GM21526 (cell line): ENCODE measurements around the gene MATK.

Experiments
- ATAC-seq: cut with Tn5 transposase; IDR thresholded peaks from one replicate; pipeline ENCODE4 v1.9.1; 2021; ENCODE audit warnings: moderate library complexity; ENCODE audit not compliant: unreplicated experiment, low FRiP score

MATK gene

DNA sequence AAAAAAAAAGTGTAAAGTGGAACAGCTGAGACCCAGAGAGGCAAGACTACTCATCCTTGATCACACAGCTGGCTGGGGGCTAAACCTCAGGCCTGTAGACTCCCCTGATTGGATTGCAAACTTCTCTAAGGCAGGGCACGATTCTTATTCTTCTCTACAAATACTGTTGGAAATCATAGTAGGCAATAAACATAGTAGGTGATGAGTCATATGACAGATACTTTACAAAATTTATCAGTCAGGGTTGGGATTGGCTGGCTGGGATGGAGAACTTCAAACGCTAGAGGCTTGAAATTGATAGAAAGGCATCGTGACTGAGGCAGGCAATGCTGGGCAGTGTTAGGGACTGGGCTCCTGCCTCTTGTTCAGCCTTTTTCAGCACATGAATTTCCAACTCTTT is 5.9 kb upstream of the MATK start:
- no peak for ATAC-seq

DNA sequence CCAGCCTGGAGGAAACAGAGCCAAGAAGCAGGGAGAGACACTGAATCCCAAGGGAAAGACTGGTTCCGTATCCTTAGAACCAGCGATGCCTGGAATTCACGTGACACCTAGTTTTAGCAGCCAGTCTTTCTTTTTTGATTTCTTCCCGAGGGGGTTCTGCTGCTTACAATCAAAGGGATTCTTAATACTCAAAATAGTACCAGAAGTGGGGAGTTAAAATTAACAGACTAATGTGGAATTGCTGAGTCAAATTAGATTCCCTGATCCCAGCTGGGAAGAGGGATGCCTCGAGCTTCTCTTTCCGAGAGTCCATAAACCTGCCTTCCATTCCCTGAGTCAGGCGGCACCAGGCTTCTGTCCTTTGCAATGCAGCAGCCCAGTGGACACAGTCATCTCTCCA is 4.8 kb upstream of the MATK start:
- no peak for ATAC-seq

- ATAC-seq: no peak
These were observed 4.1 kb upstream of the MATK start for GRCh38 chr19:3790209-3790734.

DNA sequence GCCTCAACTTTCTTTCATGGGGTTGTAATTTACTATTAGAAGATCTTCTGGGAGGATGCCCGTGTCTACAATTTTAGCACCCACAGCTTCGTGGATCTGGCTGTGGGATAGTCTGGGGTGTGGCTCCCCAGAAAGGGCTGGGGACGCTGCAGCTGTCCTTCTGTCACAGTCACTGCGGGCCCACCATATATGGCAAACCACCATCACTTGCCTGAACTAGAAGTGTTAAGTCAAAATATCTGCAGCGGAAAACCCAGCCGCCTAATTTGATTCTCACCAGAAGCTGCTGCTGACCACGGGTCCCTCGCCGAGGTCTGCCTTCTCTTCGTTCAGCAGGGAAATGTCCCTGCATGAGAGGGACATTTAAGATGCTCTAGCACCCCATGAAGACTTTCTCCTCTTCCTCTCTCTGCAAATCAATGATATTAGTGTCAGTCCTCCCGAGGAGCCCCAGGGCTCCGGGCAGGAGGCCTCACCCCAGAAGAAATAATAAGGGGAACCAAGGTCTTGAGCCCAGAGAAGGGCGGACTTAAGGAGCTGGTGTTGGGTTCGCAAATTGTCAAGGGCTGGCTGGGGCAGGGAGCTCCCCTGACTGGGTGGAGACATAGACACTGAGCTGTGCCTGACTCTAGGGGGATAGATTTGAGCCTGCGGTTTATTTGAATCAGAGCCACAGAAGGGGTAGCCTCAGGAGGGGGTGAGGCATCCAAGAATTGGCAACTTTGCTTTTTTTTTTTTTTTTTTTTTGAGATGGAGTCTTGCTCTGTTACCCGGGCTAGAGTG is 3.0 kb upstream of the MATK start:
- no peak for ATAC-seq

DNA sequence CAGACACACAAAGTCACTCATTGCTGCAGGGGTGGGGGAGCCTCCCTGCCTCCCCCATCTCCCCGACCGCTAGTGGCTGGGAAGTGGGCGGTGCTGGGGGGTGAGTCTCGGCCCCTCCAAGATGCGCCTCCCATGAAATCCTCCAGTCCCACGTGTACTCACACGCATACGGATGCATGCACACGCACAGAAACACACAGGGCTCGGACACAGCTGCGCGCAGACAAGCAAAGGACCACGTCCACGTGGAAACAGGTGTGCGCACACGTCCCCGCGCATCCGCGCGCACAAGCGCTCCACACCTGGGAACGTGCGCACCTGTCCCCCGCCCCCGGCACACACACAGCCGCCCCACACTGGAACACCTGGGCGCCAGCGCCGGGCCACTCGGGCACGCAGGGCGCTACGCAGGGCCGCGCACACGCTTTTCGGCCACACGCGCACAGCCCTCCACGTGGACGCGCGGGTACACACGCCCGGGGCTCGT is 687 bp downstream of the MATK start:
- ATAC-seq: no peak

DNA sequence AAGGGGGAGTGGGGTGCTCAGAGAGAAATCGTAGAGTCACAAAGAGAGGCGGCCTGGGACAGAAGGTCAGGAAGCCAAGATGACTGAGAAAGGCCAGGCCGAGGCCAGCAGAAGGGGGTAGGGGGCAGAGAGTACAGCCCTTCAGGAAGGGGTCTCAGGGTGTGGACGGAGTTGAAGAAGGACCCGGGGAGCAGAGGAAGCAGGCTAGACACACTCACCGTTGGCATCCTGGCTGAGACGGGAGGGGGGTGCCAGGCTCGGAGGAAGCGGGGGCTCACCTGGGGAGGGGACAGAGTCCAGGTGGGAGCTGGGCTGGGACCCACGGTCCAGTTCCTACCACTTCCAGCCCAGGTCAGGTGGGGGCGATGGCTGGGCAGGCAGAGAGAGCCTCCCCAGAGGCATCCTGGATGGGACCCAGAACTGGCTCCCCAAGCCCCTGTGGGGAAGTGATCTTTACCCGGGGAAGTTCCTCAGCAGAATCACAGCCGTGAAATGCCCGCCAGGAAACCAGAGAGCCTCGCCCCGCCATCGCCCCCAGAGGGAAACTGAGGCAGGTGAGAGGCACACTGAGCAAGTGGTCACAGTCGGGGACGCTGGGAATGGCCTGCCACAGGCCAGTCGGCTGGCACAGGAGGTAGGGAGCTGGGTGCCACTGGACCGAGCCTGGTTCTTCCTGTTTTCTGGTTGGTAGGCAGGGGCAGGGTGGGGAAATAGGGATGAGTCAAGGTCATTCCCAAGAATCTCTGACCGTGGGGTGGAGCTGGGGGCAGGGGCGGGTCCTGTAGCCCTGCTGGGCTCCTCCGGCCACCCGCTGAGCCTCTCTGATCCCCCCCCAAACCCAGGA is 1.4 kb downstream of the MATK start:
- ATAC-seq: no peak

GRCh38 chr19:3783660-3784584 is 2.3 kb downstream of the MATK start:
- no peak for ATAC-seq

DNA sequence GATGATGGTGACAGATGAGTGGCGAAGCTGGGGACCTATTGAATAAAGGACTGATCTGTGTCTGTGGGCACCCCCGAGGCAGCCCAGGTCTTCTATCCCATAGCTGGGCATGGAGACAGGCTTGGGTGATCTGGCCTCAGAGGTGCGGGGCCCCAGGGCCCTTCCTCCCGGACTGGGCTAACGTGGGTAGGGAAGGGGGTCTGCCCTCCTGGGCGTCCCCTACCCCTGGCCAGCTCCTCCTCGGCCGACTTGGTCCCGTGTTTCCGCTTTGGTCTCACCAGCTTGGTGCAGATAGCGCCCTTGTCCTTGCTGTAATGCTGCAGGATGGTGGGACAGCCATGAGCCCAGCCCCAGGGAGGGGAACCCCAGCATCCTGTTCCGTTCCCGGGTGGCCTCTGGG is 3.3 kb downstream of the MATK start:
- ATAC-seq: no peak

DNA sequence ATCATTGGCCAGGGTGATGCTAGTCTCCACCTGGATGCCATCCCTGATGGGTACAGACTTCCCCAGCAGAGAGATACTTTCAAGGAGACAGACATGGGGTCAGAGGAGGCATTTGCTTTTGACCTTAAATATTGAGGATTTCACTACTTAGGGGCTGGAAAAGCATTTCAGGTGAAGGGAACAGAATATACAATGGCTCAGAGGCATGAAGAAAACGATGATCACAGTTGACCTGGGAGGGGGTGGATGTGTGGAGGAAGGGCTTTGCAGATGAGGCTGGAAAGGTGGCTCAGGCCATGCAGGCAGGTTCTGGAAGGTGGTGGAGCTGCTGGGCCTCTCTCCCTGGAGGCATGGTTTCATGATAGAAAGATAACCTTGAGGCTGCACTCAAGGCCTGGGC is 3.9 kb downstream of the MATK start:
- no peak for ATAC-seq

DNA sequence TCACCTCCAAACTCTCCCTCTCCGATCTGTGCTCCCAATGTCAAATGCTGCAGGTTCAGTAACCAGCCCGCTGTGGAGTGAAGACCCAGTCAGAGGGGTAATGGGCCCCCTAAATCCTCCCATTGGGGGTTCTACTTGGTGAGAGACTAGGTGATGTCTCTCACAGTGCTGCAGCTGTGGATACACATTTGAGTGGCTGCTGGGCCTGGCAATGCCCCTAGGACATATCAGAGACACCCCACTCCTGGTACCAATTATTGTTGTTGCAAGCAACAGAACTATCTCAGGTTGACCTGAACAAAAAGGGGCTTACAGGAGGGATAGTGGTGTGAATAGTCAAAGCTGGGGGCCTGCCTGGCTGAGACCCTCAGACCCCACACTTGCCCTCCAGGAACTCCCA is 4.6 kb downstream of the MATK start:
- ATAC-seq: no peak

- ATAC-seq: no peak
These were observed 5.3 kb downstream of the MATK start for GRCh38 chr19:3780786-3781304.

DNA sequence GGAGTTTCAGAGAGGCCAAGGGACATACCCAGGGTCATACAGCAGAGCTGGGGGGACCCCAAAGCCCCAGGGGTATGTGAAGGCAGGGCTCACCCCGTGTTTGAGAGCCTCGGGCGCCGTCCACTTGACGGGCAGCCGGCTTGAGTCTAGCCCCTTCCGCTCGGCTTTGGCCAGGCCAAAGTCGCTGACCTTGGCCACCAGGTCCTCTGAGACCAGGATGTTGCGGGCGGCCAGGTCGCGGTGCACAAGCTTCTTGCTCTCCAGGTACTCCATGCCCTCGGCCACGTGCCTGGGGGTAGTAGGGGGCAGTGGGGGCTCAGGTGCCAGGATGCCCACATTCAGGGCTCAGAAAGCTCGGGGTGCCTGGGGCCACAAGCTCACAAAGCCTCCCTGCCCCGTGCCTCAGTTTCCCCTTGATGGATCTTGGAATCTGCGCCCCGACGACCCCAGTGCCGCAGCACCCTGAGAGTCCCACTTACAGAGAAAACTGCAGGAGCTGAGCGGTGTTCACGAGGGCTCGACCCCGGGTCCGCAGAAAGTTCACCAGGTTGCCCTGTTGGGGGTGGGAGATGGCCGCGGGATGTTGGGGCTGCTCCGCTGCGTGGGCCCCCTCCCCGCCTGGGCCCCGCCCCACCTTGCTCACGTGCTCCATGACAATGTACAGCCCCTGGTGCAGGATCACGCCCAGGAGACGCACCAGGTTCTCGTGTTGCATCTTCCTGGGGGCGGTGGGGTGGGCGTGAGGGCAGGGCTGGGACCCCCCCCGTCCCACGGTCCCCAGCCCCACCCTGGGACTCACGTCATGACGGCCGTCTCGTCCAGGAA is 7.1 kb downstream of the MATK start:
- ATAC-seq: no peak

DNA sequence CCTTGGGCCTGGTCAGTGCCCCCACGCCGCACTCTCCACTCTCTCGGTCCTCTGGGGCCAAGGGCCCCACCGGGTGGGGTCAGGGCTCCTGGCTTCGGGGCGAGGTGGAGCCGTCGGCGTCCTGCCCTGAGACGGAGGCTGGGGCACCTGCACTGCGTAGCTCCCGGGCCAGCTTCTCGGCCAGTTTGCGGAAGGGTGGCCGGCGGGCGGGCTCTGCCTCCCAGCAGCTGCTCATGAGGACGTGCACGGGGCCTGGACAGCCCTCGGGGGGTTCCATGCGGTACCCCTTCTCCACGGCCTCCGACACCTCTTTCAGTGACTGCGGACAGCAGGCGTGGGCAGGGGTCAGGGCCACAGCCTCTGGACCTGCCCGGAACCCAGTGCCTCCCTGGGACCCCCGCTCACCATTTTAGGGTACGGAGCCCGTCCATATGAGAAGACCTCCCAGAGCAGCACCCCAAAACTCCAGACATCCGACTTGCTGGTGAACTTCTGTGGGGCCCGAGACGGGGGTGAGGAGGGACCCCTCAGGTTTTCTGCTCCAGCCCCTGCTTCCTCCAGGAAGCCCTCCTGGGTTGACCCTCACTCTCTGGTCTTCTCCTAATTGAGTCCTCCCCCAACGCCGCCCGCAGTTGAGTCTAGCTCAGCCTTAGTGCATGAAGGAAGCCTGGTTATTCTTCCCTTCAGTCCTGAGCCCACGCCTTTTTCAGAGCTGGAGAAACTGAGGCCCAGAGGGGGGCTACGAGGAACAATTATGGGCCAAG is 7.9 kb downstream of the MATK start:
- no peak for ATAC-seq

DNA sequence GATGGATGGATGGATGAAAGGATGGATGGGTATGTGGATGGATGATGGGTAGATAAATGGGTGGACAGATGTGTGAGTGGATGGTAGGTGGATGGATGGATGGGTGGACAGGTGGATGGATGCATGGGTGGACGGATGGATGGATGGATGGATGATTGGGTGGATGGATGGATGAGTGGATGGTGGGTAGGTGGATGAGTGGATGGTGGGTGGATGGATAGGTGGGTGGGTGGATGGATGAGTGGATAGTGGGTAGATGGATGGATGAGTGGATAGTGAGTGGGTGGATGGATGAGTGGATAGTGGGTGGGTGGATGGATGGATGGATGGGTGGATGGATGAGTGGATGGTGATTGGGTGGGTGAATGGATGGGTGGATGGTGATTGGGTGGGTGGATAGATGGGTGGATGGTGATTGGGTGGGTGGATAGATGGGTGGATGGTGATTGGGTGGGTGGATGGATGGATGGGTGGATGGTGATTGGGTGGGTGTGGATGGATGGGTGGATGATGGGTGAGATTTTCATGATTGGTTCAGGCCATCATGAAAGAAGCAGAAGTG is 9.6 kb downstream of the MATK start:
- no peak for ATAC-seq

DNA sequence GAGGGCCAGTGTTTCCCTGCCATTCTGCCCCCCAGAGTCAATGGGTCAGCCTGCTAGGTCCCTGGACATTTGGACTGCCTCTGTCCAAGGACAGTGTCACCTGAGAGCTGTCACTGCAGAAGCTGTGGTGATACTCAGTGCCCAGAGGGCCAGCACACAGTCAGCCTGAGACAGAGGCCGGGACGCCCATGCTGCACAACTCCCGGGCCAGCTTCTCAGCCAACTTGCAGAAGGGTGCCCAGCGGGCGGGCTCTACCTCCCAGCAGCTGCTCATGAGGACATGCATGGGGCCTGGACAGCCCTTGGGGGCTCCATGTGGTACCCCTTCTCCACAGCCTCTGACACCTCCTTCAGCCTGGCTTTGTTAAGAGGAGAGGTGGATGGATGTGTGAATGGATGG is 10.3 kb downstream of the MATK start:
- no peak for ATAC-seq

DNA sequence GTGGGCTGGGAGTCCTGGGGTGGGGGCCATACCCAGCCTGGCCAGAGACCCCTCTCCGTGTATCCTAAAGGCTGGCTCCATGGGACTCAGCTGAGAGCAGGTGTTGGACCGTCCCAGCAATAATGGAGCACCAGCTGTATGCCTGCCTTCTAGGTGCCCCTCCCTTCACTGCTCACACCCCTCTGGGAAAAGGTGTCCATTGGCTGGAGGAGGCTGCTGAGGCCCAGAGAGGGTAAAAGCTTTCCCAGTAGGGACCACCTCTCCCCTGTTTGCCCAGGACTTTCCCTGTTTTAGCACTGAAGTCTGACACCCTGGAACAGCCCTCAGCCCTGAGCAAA is 10.8 kb downstream of the MATK start:
- ATAC-seq: no peak

DNA sequence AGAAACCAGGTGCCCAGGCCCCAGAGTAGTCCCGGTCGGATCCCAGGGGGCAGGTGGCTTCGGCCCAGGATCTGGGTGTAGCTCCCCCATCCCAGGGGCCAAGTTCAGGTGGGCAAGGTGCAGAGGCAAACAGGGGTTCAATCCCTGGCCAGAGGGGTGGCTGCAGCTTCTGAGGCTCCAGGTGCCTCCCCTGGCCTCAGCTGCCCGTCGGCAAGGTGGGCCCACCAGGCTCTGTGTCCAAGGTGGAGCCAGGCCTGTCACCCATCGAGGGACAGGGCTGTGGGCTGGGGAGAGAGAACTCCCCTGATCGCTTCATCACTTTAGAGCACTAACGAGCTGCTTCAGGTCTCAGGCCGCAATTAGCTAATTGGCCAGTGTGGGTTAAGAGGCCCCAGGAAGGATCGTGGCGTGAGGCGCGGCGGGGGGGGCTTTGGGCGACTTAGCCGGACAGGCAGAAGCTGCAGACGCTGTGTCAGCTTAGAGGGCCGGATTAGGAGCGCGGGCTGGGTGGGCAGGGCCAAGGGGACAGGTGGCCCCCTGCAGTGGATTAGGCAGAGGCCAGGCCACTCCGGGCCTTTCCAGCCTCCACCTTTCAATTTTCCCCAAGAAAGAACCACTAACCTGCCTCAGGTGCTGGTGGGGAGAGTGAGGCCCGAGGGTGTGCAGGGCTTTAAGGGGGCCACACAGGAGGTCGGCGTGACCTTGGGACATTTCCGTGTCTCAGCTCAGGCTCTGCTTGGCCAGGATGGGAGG is 11.4 kb downstream of the MATK start:
- ATAC-seq: no peak
